SK-N-SH treated with all-trans-retinoic acid at 6 μM for 48 hours (cell line): Measurements from ENCODE around the gene TECTA.

Experiments used
- ARNTL ChIP-seq: fragments of 450-650 bp; formaldehyde crosslinking; IDR thresholded peaks from 2 replicates; pipeline ENCODE4 v1.5.0; 2020; ENCODE audit warnings: low read depth, mild to moderate bottlenecking, moderate library complexity, borderline replicate concordance
- GLIS3 ChIP-seq: fragments of 250-450 bp; sonication (Bioruptor Pico); IDR thresholded peaks from 2 replicates; pipeline ENCODE4 v1.5.0; 2020; ENCODE audit warnings: mild to moderate bottlenecking, moderate library complexity
- PATZ1 ChIP-seq: fragments of 250-450 bp; sonication (Bioruptor Pico); IDR thresholded peaks from 2 replicates; pipeline ENCODE4 v1.8.0; 2020; ENCODE audit warnings: mild to moderate bottlenecking, moderate library complexity, borderline replicate concordance
- PPARA ChIP-seq: fragments of 250-450 bp; sonication (Bioruptor Pico); IDR thresholded peaks from 2 replicates; pipeline ENCODE4 v1.5.0; 2020; ENCODE audit warnings: mild to moderate bottlenecking, borderline replicate concordance
- RARB ChIP-seq: fragments of 250-450 bp; sonication (Bioruptor Pico); IDR thresholded peaks from 2 replicates; pipeline ENCODE4 v1.8.0; 2021; ENCODE audit warnings: mild to moderate bottlenecking, moderate library complexity
- SNAI2 ChIP-seq: fragments of 250-450 bp; sonication (Bioruptor Pico); IDR thresholded peaks from 2 replicates; pipeline ENCODE4 v1.5.0; 2020; ENCODE audit warnings: mild to moderate bottlenecking, moderate library complexity
- TOX ChIP-seq: fragments of 250-450 bp; sonication (Bioruptor Pico); IDR thresholded peaks from 2 replicates; pipeline ENCODE4 v1.8.0; 2021; ENCODE audit warnings: mild to moderate bottlenecking, moderate library complexity, borderline replicate concordance
- ZFP30 ChIP-seq: fragments of 450-650 bp; formaldehyde crosslinking; IDR thresholded peaks from 2 replicates; pipeline ENCODE4 v1.5.0; 2022; ENCODE audit warnings: mild to moderate bottlenecking, moderate library complexity
- ZNF565 ChIP-seq: fragments of 450-650 bp; formaldehyde crosslinking; conservative IDR thresholded peaks from 2 replicates; pipeline ENCODE4 v1.5.0; 2020; ENCODE audit warnings: low read depth, mild to moderate bottlenecking, moderate library complexity
- ZNF8 ChIP-seq: fragments of 450-650 bp; formaldehyde crosslinking; IDR thresholded peaks from 2 replicates; pipeline ENCODE4 v1.5.0; 2020; ENCODE audit warnings: mild to moderate bottlenecking, moderate library complexity
- TF ChIP-seq, protein P1 (sequence below): fragments of 250-450 bp; sonication (Bioruptor Pico); IDR thresholded peaks from 2 replicates; pipeline ENCODE4 v1.5.0; 2020; ENCODE audit warnings: mild to moderate bottlenecking, moderate library complexity

DNA sequence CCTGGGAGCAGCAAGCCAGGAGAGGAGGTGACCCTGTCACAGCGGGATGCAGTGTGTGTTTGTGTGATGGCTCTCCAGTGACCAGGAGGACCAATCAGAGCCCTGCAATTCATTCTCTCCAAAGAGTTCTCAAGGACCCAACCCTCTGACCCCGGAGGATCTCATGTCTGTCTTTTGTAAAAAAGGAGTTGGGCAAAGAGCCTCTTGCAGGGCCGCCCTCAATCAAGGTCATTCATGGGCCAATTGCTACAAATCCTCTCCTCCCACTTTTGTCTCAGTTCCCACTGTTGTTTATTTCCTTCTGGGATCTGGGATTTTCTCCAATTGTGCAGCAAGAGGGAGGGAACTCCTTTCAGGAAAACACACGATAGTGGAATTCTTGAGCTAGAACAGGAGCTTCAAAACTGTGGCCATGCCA is 4.0 kb downstream of the TECTA start:
- TF ChIP-seq GLIS3 (CRISPR knock-in tag) (no peak), ZNF565 (no peak), PPARA (no peak), PATZ1 (no peak), TOX (CRISPR knock-in tag) (no peak), ARNTL (CRISPR knock-in tag) (no peak), ZFP30 (CRISPR knock-in tag) (no peak), RARB (CRISPR knock-in tag) (no peak), ZNF8 (CRISPR knock-in tag) (no peak), SNAI2 (CRISPR knock-in tag) (no peak)
- TF ChIP-seq, protein P1, sequence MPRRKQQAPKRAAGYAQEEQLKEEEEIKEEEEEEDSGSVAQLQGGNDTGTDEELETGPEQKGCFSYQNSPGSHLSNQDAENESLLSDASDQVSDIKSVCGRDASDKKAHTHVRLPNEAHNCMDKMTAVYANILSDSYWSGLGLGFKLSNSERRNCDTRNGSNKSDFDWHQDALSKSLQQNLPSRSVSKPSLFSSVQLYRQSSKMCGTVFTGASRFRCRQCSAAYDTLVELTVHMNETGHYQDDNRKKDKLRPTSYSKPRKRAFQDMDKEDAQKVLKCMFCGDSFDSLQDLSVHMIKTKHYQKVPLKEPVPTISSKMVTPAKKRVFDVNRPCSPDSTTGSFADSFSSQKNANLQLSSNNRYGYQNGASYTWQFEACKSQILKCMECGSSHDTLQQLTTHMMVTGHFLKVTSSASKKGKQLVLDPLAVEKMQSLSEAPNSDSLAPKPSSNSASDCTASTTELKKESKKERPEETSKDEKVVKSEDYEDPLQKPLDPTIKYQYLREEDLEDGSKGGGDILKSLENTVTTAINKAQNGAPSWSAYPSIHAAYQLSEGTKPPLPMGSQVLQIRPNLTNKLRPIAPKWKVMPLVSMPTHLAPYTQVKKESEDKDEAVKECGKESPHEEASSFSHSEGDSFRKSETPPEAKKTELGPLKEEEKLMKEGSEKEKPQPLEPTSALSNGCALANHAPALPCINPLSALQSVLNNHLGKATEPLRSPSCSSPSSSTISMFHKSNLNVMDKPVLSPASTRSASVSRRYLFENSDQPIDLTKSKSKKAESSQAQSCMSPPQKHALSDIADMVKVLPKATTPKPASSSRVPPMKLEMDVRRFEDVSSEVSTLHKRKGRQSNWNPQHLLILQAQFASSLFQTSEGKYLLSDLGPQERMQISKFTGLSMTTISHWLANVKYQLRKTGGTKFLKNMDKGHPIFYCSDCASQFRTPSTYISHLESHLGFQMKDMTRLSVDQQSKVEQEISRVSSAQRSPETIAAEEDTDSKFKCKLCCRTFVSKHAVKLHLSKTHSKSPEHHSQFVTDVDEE (CRISPR knock-in tag), result no peak
